GM20000 (cell line): ENCODE measurements around the gene TBC1D2.

ENCODE experiments used
- DNase-seq: peaks from one replicate; pipeline ENCODE4 v3.0.0; 2012; ENCODE audit warnings: low spot score
- CTCF ChIP-seq: IDR thresholded peaks from 2 replicates; pipeline ENCODE4 v1.5.1; 2012; ENCODE audit warnings: mild to moderate bottlenecking, control low read depth; ENCODE audit errors: extremely low read depth, missing control alignments

TBC1D2 gene

GRCh38 chr9:98215821-98216220 lies 39.6 kb downstream of the TBC1D2 start:
- TF ChIP-seq CTCF = no peak
- DNase-seq = no peak

GRCh38 chr9:98215271-98215670 lies 40.2 kb downstream of the TBC1D2 start:
- DNase-seq = no peak
- TF ChIP-seq CTCF = no peak

GRCh38 chr9:98214811-98215210 lies 40.6 kb downstream of the TBC1D2 start:
- DNase-seq = no peak

GRCh38 chr9:98211260-98211659 lies 44.2 kb downstream of the TBC1D2 start:
- DNase-seq = no peak
- TF ChIP-seq CTCF = no peak

More at GRCh38 chr9:98214811-98215210, 40.6 kb downstream of the TBC1D2 start:
- TF ChIP-seq CTCF = no peak

GRCh38 chr9:98210435-98210834 lies 45.0 kb downstream of the TBC1D2 start:
- DNase-seq = no peak
- TF ChIP-seq CTCF = no peak

- no peak for DNase-seq
- no peak for TF ChIP-seq CTCF
Observed at GRCh38 chr9:98209530-98209929, 45.9 kb downstream of the TBC1D2 start.

GRCh38 chr9:98208635-98209034 lies 46.8 kb downstream of the TBC1D2 start:
- DNase-seq = no peak
- TF ChIP-seq CTCF = no peak
